PC-9 (cell line): Measurements from ENCODE around the gene WEE2. TPM values are rescaled to one million over a fixed set of nuclear protein-coding genes. Genes with fewer than 3 reads are reported as not detected.
A peak's percentile ranks its signal among the peaks of the same experiment; 100 is the strongest.
"Not testable (repeated sequence)": the region's sequence is repeated elsewhere in the genome, so short reads cannot be mapped to it uniquely, and the experiment has no call there.

Experiments used
- BruUV-seq: library from RNA; stranded (reverse); fragments of 400-500 nt; replicated peaks from 2 replicates; lab custom pipeline; 2021; lab: Mats Ljungman, UMichigan
- CTCF ChIA-PET: fragments of 300-600 bp; sonication (Branson Sonifier 250); formaldehyde crosslinking; loops from one replicate; lab custom pipeline; 2022; ENCODE audit warnings: antibody characterized with exemption; lab: Charles Lee
- POLR2A ChIA-PET: fragments of 300-600 bp; sonication (Branson Sonifier 250); formaldehyde crosslinking; loops from one replicate; lab custom pipeline; 2022; ENCODE audit warnings: antibody characterized with exemption; ENCODE audit not compliant: unreplicated experiment; lab: Charles Lee
- DNase-seq, 2 experiments: peaks; one replicate each; pipeline versions ENCODE4 v3.0.0 to v3.0.0-alpha.2; 2015 to 2022; ENCODE audit warnings: mixed read lengths in 1 of 2
- H2AFZ ChIP-seq: fragments of 200-600 bp; sonication (generic); 2 replicates; pipeline ENCODE4 v1.8.1; 2017; ENCODE audit warnings: antibody characterized with exemption
- H3F3A ChIP-seq: fragments of 200-600 bp; sonication (generic); 2 replicates; pipeline ENCODE4 v1.8.1; 2017; ENCODE audit warnings: antibody characterized with exemption, mild to moderate bottlenecking, low read depth; ENCODE audit not compliant: insufficient read depth
- H3K27ac ChIP-seq: fragments of 200-600 bp; sonication (generic); 2 replicates; pipeline ENCODE4 v1.6.1; 2016; ENCODE audit warnings: mixed run types
- H3K27me3 ChIP-seq: fragments of 200-600 bp; sonication (generic); 2 replicates; pipeline ENCODE4 v1.6.1; 2016; ENCODE audit warnings: low read depth, mixed run types; ENCODE audit not compliant: insufficient read depth
- H3K36me3 ChIP-seq: fragments of 200-600 bp; sonication (generic); 2 replicates; pipeline ENCODE4 v1.6.1; 2016; ENCODE audit warnings: low read depth, mixed run types
- H3K4me1 ChIP-seq: fragments of 200-600 bp; sonication (generic); replicated peaks from 2 replicates; pipeline ENCODE4 v1.6.1; 2016; ENCODE audit warnings: mixed run types; ENCODE audit not compliant: insufficient read depth
- H3K4me2 ChIP-seq: fragments of 200-600 bp; sonication (generic); 2 replicates; pipeline ENCODE4 v1.6.1; 2017; ENCODE audit warnings: mixed run types
- H3K4me3 ChIP-seq: fragments of 200-600 bp; sonication (generic); 2 replicates; pipeline ENCODE4 v1.6.1; 2016; ENCODE audit warnings: mixed run types
- H3K79me2 ChIP-seq: fragments of 200-600 bp; sonication (generic); 2 replicates; pipeline ENCODE4 v1.6.1; 2017; ENCODE audit warnings: low read depth, mixed run types
- H3K9me2 ChIP-seq: fragments of 200-600 bp; sonication (generic); 2 replicates; pipeline ENCODE4 v1.8.1; 2017; ENCODE audit warnings: mild to moderate bottlenecking; ENCODE audit not compliant: insufficient read depth
- H3K9me3 ChIP-seq: fragments of 200-600 bp; sonication (generic); 2 replicates; pipeline ENCODE4 v1.8.1; 2016; ENCODE audit warnings: low read depth; ENCODE audit not compliant: insufficient read depth
- H4K20me1 ChIP-seq: fragments of 200-600 bp; sonication (generic); 2 replicates; pipeline ENCODE4 v1.8.1; 2017; ENCODE audit not compliant: insufficient read depth
- CTCF ChIP-seq: fragments of 200-600 bp; sonication (generic); conservative IDR thresholded peaks from 2 replicates; pipeline ENCODE4 v1.6.1; 2017; ENCODE audit warnings: mixed run types, antibody characterized with exemption, mild to moderate bottlenecking, moderate library complexity
- EZH2 ChIP-seq: fragments of 200-600 bp; sonication (generic); IDR thresholded peaks from 2 replicates; pipeline ENCODE4 v1.8.0; 2017; ENCODE audit warnings: antibody characterized with exemption, low read depth
- intact Hi-C: fragments of 100-400 bp; cut with micrococcal nuclease; formaldehyde crosslinking; loops from one replicate; pipeline ENCODE4 v1.10.0; 2022; ENCODE audit not compliant: unreplicated experiment
- total RNA-seq: library from RNA; stranded (reverse); gene quantifications from 2 replicates; pipeline ENCODE4 v1.2.3, GENCODE V29; 2021

Gene WEE2
- total RNA-seq, 1 experiment from 2014 or later: not detected

- Histone ChIP-seq H3K4me3 (no peak overlapping the region), H3F3A (peaks cover 10% of the 10 kb centered on the region), H3K9me2 (no peaks in the 10 kb centered on the region), H3K36me3 (peaks cover 77% of the 10 kb centered on the region), H3K27me3 (no peaks in the 10 kb centered on the region), H3K9me3 (0 out of 2 replicates have a peak, but pooled peaks cover 5% of the 10 kb centered on the region), H2AFZ (no peak overlapping the region), H3K79me2 (peaks cover 21% of the 10 kb centered on the region), H4K20me1 (peaks cover 14% of the 10 kb centered on the region), H3K4me2 (no peak overlapping the region), H3K4me1 (peaks cover 16% of the 10 kb centered on the region), H3K27ac (no peak overlapping the region)
- no peak for DNase-seq
- no TSS peak for BruUV-seq
- ChIA-PET POLR2A (no interaction called here), CTCF (no interaction called here)
- TF ChIP-seq EZH2: no peak
- no peak for TF ChIP-seq CTCF
- intact Hi-C loops: no loop called here
These were observed 36.0 kb downstream of the WEE2 start for GRCh38 chr7:141744131-141744530.

- H3K36me3 ChIP-seq: peaks cover 89% of the 10 kb centered on the region
These were observed 40.2 kb downstream of the WEE2 start for GRCh38 chr7:141748396-141748795.

GRCh38 chr7:141751904-141752303 is 43.8 kb downstream of the WEE2 start:
- H3K36me3 ChIP-seq: peaks cover 59% of the 10 kb centered on the region
- POLR2A ChIA-PET, H3K4me1 ChIP-seq, CTCF ChIA-PET, BruUV-seq, H3K27me3 ChIP-seq, DNase-seq, H2AFZ ChIP-seq, H3K4me2 ChIP-seq, H4K20me1 ChIP-seq, H3K9me2 ChIP-seq, H3K4me3 ChIP-seq, H3K27ac ChIP-seq, H3K79me2 ChIP-seq, intact Hi-C loops, H3F3A ChIP-seq: not testable (repeated sequence)
- peaks cover 29% of the 10 kb centered on the region for H3K9me3 ChIP-seq

More at GRCh38 chr7:141748396-141748795, 40.2 kb downstream of the WEE2 start:
- POLR2A ChIA-PET: no interaction called here
- TF ChIP-seq EZH2 (no peak), CTCF (no peak)
- Histone ChIP-seq H2AFZ (no peak overlapping the region), H4K20me1 (peaks cover 9% of the 10 kb centered on the region), H3K79me2 (no peaks in the 10 kb centered on the region), H3K9me3 (peaks cover 29% of the 10 kb centered on the region), H3K4me1 (no peaks in the 10 kb centered on the region), H3K4me2 (no peak overlapping the region), H3K9me2 (no peaks in the 10 kb centered on the region), H3F3A (peaks cover 10% of the 10 kb centered on the region; the same call in 1 of the 2 replicates), H3K27me3 (no peaks in the 10 kb centered on the region), H3K4me3 (no peak overlapping the region), H3K27ac (no peak overlapping the region)
- BruUV-seq: no TSS peak
- CTCF ChIA-PET: interaction anchor here (0.6 to 0.8 kb wide), 2 partner anchors 18 to 40 kb away, joined by 3 read pairs; no protein-coding TSS in a partner anchor
- intact Hi-C loops: no loop called here
- no peak for DNase-seq

GRCh38 chr7:141752634-141753033 is 44.5 kb downstream of the WEE2 start:
- ChIA-PET POLR2A (no interaction called here), CTCF (no interaction called here)
- no peak for TF ChIP-seq EZH2
- TF ChIP-seq CTCF: peak; percentile 70
- peaks cover 29% of the 10 kb centered on the region for H3K9me3 ChIP-seq
- 0 out of 2 replicates have a peak overlapping the region, but pooled peaks have one; percentile 19 for H3K4me3 ChIP-seq
- no peaks in the 10 kb centered on the region for H3K27me3 ChIP-seq
- H2AFZ ChIP-seq: no peak overlapping the region
- H3K36me3 ChIP-seq: peaks cover 63% of the 10 kb centered on the region
- no peak overlapping the region for H3K27ac ChIP-seq
- no peaks in the 10 kb centered on the region for H3K9me2 ChIP-seq
- intact Hi-C loops: no loop called here
- peaks cover 4% of the 10 kb centered on the region; the same call in 1 of the 2 replicates for H4K20me1 ChIP-seq
- no peaks in the 10 kb centered on the region for H3K4me1 ChIP-seq
- H3F3A ChIP-seq: 0 out of 2 replicates have a peak, but pooled peaks cover 3% of the 10 kb centered on the region
- BruUV-seq: no TSS peak
- H3K79me2 ChIP-seq: no peaks in the 10 kb centered on the region
- no peak for DNase-seq
- H3K4me2 ChIP-seq: no peak overlapping the region
